ENCODE measurements around the gene TRIM54.
"Not testable (repeated sequence)": the region's sequence is repeated elsewhere in the genome, so short reads cannot be mapped to it uniquely, and the experiment has no call there.

The TRIM54 gene

GRCh38 chr2:27316655-27317412, 34.6 kb downstream of the TRIM54 start:
- peak in 1 of 2 experiments; percentile 77 for DNase-seq

- DNase-seq, result not testable (repeated sequence)
Observed at GRCh38 chr2:27319839-27320238, 37.6 kb downstream of the TRIM54 start.

DNA sequence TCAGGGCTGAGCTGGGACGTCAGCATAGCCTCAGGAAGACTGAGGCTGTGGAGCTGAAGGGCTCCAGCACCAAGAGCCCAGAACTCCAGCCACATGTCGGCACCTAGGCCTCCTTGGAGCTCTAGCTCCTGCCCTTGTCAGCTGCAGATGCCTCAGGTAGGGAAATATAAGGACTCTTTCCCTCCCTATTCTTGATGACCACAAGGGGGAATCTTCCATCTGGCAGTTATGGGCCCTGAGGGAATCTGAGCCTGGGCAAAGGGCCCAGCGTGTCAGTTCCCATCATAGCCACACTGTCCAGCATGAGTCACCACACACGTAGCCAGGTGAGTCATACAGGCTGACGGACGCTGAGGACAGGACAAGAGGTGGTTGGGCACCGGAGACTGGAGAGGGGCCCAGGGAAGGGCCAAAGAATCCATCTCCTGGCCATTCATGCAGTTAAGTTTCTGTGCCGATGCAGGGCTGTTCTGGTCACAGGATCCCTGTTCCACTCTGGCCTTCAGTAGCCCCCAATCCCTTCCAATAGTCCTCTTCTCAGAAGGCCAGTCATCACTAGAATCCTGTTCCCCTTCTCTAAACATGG, 38.8 kb downstream of the TRIM54 start:
- peak; percentile 44 to 77 for DNase-seq

GRCh38 chr2:27322301-27322765, 40.1 kb downstream of the TRIM54 start:
- no peak for DNase-seq

- DNase-seq, result peak; percentile 73 to 86
Observed at GRCh38 chr2:27322766-27323595, 40.8 kb downstream of the TRIM54 start, which contains the start of gene MPV17. TSS of gene MPV17 (minus strand) at chr2:27323097. CDS start at chr2:27322517, 580 bp downstream.

DNA sequence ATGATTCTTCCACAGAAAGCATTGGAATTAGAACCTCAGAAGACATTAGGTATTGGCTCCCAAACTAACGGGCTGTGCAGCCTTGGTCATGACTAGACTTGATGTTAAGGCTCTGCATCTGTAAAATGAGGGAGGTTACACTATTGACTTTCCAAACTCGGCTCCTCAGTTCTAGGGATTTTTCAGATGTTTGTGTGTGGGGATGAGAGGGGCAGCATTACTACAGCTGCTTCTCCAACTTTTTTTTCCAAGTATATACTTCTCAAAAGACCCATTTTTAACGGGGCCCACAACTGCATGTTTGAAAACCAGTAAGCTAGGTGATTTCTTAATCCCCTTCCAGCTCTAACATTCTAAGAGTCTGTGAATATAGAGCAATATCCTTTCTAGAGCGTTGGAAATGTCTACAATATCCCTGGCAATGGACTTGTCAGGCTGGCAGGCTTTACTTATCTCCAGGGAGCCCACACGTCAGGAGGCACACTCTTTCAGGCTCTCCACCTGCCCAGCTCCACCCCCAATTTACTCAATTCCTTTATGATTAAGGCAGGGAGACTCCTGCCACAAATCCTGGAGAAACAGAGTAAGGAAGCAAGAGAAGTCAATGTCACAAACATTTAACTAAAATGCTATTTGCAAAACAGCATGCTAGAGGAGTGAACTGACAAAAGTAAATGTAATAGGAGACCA, 41.5 kb downstream of the TRIM54 start:
- DNase-seq, result no peak

DNA sequence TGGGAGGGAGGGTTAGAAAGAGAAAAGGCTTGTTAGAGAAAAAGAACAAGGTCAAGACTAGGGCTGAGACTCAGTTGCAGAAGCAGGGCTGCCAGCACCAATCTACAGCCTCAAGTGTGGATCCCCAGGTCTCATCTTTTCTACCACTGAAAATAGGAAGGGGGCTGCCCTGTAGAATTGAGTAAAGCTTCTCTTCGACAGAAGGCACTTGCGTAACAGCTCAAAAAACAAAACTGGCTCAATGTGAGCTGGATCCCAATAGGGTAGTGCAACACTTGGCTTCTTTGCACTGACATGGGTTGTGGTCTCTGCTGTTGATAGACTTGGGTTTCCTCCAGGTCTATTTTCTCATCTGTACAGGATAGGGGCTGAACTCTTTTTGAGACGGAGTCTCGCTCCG, 42.5 kb downstream of the TRIM54 start:
- no peak for DNase-seq

DNA sequence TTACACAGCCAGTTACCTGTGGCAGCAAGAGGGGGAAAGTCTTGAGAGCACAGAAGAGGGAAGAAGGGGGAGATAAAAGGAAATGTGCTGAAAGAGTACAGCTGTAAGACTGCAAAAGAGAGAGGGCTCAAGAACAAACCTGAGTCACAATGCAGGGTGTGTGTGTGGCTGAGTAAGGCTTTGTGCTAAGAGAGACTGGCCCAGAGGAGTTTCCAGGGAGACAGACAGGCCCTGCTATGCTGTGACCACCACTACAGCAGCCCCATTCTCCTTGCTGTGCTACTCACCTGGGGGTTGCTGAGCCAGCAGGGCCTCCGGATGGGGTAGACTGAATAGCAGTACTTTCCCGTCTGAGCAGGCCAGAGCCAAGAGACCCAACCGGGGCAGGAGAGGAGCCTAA, 53.1 kb downstream of the TRIM54 start:
- DNase-seq, result no peak

GRCh38 chr2:27336173-27336572, 53.9 kb downstream of the TRIM54 start:
- DNase-seq, result no peak

DNA sequence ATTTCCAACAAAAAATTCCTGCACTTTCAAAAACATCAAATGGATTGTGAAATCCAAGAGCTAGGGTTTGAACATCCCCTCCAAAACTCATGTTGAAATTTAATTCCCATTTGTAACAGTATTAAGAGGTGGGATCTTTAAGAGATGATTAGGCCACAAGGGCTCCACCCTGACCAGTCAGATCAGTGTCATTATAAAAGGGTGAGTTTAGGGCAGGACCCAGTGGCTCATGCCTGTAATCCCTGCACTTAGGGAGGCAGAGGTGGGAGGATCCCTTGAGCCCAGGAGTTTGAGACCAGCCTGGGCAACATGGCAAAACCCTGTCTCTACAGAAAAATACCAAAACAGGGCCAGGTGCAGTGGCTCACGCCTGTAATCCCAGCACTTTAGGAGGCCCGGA, 65.4 kb downstream of the TRIM54 start:
- DNase-seq, result no peak

DNA sequence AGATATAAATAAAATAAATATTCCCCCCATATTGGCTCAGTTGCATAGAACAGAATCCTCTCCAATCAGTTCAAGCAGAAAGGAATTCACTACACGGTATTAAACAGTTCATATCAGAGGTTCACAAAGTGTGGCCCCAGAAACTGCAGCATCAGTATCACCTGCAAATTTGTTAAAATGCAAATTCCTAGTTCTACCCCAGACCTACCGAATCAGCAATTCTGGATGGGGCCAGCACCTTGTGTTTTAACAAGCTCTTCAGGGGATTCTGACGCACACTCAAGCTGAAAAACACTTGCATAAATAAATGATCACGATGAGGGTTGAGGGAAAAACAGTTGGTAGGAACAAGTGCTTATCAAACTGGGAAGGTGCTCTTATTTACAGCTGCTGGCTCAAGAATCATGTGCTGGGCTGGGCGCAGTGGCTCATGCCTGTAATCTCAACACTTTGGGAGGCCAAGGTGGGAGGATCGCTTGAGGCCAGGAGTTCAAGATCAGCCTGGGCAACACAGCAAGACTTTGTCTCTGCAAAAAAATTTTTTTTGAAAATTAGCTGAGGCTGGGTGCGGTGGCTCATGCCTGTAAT, 68.0 kb downstream of the TRIM54 start:
- DNase-seq, result no peak

GRCh38 chr2:27351802-27352598, 69.8 kb downstream of the TRIM54 start:
- no peak for DNase-seq

GRCh38 chr2:27353386-27353761, 71.1 kb downstream of the TRIM54 start:
- DNase-seq, result not testable (repeated sequence)

- no peak for DNase-seq
Observed at GRCh38 chr2:27353762-27354596, 71.8 kb downstream of the TRIM54 start.

DNA sequence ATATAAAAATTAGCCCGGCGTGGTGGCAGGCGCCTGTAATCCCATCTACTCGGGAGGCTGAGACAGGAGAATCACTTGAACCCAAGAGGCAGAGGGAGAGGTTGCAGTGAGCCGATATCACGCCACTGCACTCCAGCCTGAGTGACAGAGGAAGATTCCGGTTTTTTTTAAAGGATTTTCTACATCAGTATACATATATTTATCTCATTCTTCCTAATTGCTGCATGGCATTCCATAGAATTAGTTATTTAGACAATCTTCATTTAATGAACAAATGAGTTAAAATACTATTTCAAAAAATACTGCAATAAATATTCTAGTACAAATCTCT, 72.3 kb downstream of the TRIM54 start:
- no peak for DNase-seq

DNA sequence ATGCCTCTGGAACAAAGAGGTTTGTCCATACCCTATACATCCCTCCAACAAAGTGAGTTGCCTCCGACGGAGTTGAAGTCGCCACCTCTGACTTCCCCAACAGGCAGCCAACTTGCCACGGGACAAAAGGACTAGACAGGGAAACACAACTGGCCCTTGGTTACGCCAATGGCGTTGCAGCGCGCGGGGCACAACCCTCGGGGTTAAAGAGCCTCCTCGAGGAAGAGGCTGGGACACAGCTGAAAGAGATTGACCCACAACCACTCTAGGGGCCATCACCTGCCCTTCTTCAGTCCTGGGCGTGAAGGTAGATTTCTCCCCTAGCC, 73.8 kb downstream of the TRIM54 start:
- peak in 1 of 2 experiments; percentile 42 for DNase-seq

DNA sequence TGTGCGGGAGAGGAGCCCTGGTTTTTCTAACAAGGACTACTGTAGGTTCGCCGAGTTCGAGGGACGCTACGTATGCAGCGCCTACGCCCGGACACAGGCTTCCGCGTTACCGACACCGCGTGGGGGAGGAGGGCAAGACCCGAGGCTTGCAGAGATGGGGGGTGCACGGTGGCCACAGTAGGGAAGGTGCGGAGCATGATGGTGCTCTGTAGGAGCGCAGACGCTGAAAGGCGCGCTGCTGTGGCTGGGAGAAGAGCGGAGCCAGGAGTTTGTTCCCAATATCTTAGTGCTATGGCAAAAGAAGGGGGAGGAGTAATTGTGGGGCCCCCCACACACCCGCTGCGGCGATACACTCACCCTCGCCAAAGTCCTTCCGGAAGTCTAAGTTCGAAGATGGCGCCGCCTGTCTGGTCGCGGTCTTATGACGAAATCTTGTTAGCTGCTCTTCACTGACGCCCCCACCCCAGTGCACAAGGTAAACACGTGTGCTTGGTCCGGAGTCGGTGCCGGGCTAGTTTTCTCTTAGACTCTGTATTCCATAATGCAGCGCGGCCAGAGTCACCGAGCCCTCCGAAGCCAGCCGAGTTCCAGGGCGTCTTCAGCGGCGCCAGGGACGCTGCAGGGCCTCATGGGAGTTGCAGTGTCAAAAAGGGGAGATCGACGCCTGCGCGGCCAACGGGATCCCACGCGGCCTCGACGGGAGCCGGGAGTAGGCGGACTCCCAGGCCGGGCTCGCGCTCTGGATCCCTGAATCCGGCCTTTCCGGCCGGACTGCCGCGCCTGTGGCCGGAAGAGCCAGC, 74.4 kb downstream of the TRIM54 start, which contains the start of gene GTF3C2:
GTF3C2 (minus strand) TSS at position 383 of the 800 bp plus-strand sequence. CDS start 13,210 bp downstream, outside the sequence.
- peak; percentile 92 to 97 for DNase-seq
